HepG2 (cell line): ENCODE data around the gene SLC39A2. TPM values are rescaled to one million over a fixed set of nuclear protein-coding genes. Genes with fewer than 3 reads are reported as not detected.

ENCODE experiments used
- EEA1 ChIP-seq: sonication (generic); formaldehyde crosslinking; IDR thresholded peaks from 2 replicates; pipeline ENCODE4 v1.5.1; 2020; ENCODE audit warnings: mild to moderate bottlenecking, missing genetic modification reagents, borderline replicate concordance
- GRHL1 ChIP-seq: sonication (generic); formaldehyde crosslinking; conservative IDR thresholded peaks from 2 replicates; pipeline ENCODE4 v1.8.0; 2022; ENCODE audit warnings: missing genetic modification reagents
- HOXA7 ChIP-seq: sonication (generic); formaldehyde crosslinking; IDR thresholded peaks from 2 replicates; pipeline ENCODE4 v1.8.1; 2022; ENCODE audit warnings: mild to moderate bottlenecking, missing genetic modification reagents, moderate library complexity
- IRF2 ChIP-seq: IDR thresholded peaks from 2 replicates; pipeline ENCODE4 v1.6.1; 2018; ENCODE audit warnings: missing genetic modification reagents, missing compliant biosample characterization
- NAIF1 ChIP-seq: sonication (generic); formaldehyde crosslinking; IDR thresholded peaks from 2 replicates; pipeline ENCODE4 v1.5.0; 2020; ENCODE audit warnings: mild to moderate bottlenecking, missing genetic modification reagents, borderline replicate concordance
- NCOA5 ChIP-seq: sonication (generic); formaldehyde crosslinking; IDR thresholded peaks from 2 replicates; pipeline ENCODE4 v1.4.0; 2020; ENCODE audit warnings: missing genetic modification reagents
- NFATC3 ChIP-seq: sonication (generic); formaldehyde crosslinking; IDR thresholded peaks from 2 replicates; pipeline ENCODE4 v1.5.1; 2020; ENCODE audit warnings: mild to moderate bottlenecking, missing genetic modification reagents
- NFE2L2 ChIP-seq: fragments of 150-350 bp; IDR thresholded peaks from 2 replicates; pipeline ENCODE4 v1.6.1; 2014; ENCODE audit warnings: low read length
- NFYB ChIP-seq: sonication (generic); formaldehyde crosslinking; IDR thresholded peaks from 2 replicates; pipeline ENCODE4 v1.4.0; 2020; ENCODE audit warnings: missing genetic modification reagents
- ONECUT2 ChIP-seq: sonication (generic); formaldehyde crosslinking; IDR thresholded peaks from 2 replicates; pipeline ENCODE4 v1.4.0; 2020; ENCODE audit warnings: missing genetic modification reagents
- PAXIP1 ChIP-seq: sonication (generic); formaldehyde crosslinking; conservative IDR thresholded peaks from 2 replicates; pipeline ENCODE4 v1.4.0; 2020; ENCODE audit warnings: mild to moderate bottlenecking, missing genetic modification reagents, moderate library complexity
- SAFB2 ChIP-seq: sonication (generic); formaldehyde crosslinking; IDR thresholded peaks from 2 replicates; pipeline ENCODE4 v1.5.1; 2020; ENCODE audit warnings: missing genetic modification reagents, low read depth, mild to moderate bottlenecking, borderline replicate concordance
- SRSF4 ChIP-seq: fragments of 200-400 bp; formaldehyde crosslinking; IDR thresholded peaks from one replicate; pipeline ENCODE4 v1.6.1; 2018; ENCODE audit warnings: mild to moderate bottlenecking, low read depth, low read length, moderate library complexity; ENCODE audit not compliant: poor library complexity, severe bottlenecking
- TEAD3 ChIP-seq: optimal IDR thresholded peaks from 2 replicates; pipeline ENCODE3; 2016; ENCODE audit warnings: borderline replicate concordance
- TFAP4 ChIP-seq: sonication (generic); IDR thresholded peaks from 2 replicates; pipeline ENCODE4 v1.6.1; 2016; ENCODE audit warnings: low read depth, borderline replicate concordance
- TRIM24 ChIP-seq: sonication (generic); formaldehyde crosslinking; IDR thresholded peaks from 2 replicates; pipeline ENCODE4 v1.8.0; 2022; ENCODE audit warnings: mild to moderate bottlenecking, missing genetic modification reagents
- ZFP1 ChIP-seq: IDR thresholded peaks from 2 replicates; pipeline ENCODE4 v1.6.1; 2016
- ZNF552 ChIP-seq: sonication (generic); formaldehyde crosslinking; IDR thresholded peaks from 2 replicates; pipeline ENCODE4 v1.9.0; 2022; ENCODE audit warnings: missing genetic modification reagents, mild to moderate bottlenecking, borderline replicate concordance
- ZNF574 ChIP-seq: sonication (generic); formaldehyde crosslinking; IDR thresholded peaks from 2 replicates; pipeline ENCODE4 v1.4.0; 2020; ENCODE audit warnings: missing genetic modification reagents
- ZNF678 ChIP-seq: sonication (generic); formaldehyde crosslinking; IDR thresholded peaks from 2 replicates; pipeline ENCODE4 v1.4.0; 2020; ENCODE audit warnings: mild to moderate bottlenecking, missing genetic modification reagents
- ZNF891 ChIP-seq: sonication (generic); formaldehyde crosslinking; IDR thresholded peaks from 2 replicates; pipeline ENCODE4 v1.5.0; 2020; ENCODE audit warnings: mild to moderate bottlenecking, missing genetic modification reagents
- ZUFSP ChIP-seq: sonication (generic); formaldehyde crosslinking; IDR thresholded peaks from 2 replicates; pipeline ENCODE4 v1.9.0; 2021; ENCODE audit warnings: missing genetic modification reagents, mild to moderate bottlenecking, borderline replicate concordance
- polyA plus RNA-seq, 8 experiments: library from polyadenylated mRNA; depleted of rRNA in 3 of 8; stranded (reverse) in 7 of 8; unstranded in 1 of 8; fragments of >200 nt; fragmentation: Illumina TruSeq in 4 of 8; extraction: Trizol in 4 of 8; gene quantifications; 2 replicates each; pipeline versions ENCODE4 v1.2.1 to v1.2.3, GENCODE V29; 2011 to 2016; ENCODE audit warnings: low read depth in 4 of 8, missing spikeins in 1 of 8, mixed read lengths in 1 of 8; ENCODE audit not compliant: insufficient read depth in 1 of 8
- total RNA-seq, 5 experiments: library from RNA; depleted of rRNA; stranded (reverse); fragments of >200 nt; fragmentation: Illumina TruSeq; extraction: Trizol; gene quantifications; 2 replicates each; pipeline ENCODE4 v1.2.3, GENCODE V29; 2016; ENCODE audit warnings: low read depth in 1 of 5

The SLC39A2 gene
- total and polyA plus RNA-seq, 2 of the 13 experiments (the other 11 are each of a cell fraction or from before 2014, with no cell fraction given), result 0.08 to 0.11 TPM

- TF ChIP-seq GRHL1 (no peak), NFYB (peak; percentile 3; the same call in 1 of the 2 replicates), IRF2 (CRISPR knock-in tag) (no peak), SRSF4 (no peak), NCOA5 (CRISPR knock-in tag) (no peak), ZNF552 (no peak), HOXA7 (no peak), SAFB2 (CRISPR knock-in tag) (no peak), TFAP4 (no peak; the same call in 1 of the 2 replicates), ZNF574 (CRISPR knock-in tag) (no peak), EEA1 (no peak), ONECUT2 (CRISPR knock-in tag) (no peak), ZNF891 (CRISPR knock-in tag) (no peak), TEAD3 (CRISPR knock-in tag) (no peak), NAIF1 (CRISPR knock-in tag) (no peak), PAXIP1 (no peak), ZFP1 (CRISPR knock-in tag) (peak; percentile 11; the same call in 1 of the 2 replicates), TRIM24 (no peak), ZUFSP (no peak), NFE2L2 (no peak), ZNF678 (CRISPR knock-in tag) (no peak), NFATC3 (no peak)
These were observed 27.4 kb upstream of the SLC39A2 start (continued) for GRCh38 chr14:20971705-20972021.
